Spleen (tissue), 7 donors: Measurements from ENCODE around the gene RABGGTB.

Experiments
- POLR2A ChIP-seq, 3 donors: fragments of 450-650 bp; IDR thresholded peaks; one replicate each; pipeline ENCODE4 v1.5.1; 2017; ENCODE audit warnings: antibody characterized with exemption in 3 of 3, mild to moderate bottlenecking in 1 of 3
- TF ChIP-seq, protein P1 (sequence below), 11 experiments: fragments of 200-600 bp in 7 of 11; fragments of 450-650 bp in 4 of 11; sonication (generic) in 4 of 11; IDR thresholded peaks in 8 of 11; conservative IDR thresholded peaks in 3 of 11; 1 replicate in 7 of 11; 2 replicates in 4 of 11; pipeline versions ENCODE4 v1.4.0 to v1.8.0; 2016 to 2021; ENCODE audit warnings: antibody characterized with exemption in 11 of 11, inconsistent platforms in 4 of 11, mild to moderate bottlenecking in 1 of 11
- donor health status: DM: no; HTN: no; CAD: no; lungs with moderate emphysema.
- donor health status: DM: no; HTN: no; CAD: no.
- donor health status: DM: no; HTN: no; CAD: no.

DNA sequence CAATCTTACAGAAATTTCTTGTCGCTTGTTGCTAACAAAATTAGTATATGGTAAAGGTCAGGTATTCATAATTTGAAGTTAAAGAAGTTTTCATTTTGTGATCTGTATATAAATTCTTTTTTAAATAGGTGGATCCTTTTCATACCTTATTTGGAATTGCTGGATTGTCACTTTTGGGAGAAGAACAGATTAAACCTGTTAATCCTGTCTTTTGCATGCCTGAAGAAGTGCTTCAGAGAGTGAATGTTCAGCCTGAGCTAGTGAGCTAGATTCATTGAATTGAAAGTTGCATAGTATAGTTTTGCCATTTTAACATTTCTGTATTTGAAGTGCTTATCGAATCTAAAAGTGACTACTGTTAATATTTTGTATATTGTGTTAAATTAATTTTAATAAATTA, 8.3 kb downstream of the RABGGTB start:
- TF ChIP-seq, protein P1, sequence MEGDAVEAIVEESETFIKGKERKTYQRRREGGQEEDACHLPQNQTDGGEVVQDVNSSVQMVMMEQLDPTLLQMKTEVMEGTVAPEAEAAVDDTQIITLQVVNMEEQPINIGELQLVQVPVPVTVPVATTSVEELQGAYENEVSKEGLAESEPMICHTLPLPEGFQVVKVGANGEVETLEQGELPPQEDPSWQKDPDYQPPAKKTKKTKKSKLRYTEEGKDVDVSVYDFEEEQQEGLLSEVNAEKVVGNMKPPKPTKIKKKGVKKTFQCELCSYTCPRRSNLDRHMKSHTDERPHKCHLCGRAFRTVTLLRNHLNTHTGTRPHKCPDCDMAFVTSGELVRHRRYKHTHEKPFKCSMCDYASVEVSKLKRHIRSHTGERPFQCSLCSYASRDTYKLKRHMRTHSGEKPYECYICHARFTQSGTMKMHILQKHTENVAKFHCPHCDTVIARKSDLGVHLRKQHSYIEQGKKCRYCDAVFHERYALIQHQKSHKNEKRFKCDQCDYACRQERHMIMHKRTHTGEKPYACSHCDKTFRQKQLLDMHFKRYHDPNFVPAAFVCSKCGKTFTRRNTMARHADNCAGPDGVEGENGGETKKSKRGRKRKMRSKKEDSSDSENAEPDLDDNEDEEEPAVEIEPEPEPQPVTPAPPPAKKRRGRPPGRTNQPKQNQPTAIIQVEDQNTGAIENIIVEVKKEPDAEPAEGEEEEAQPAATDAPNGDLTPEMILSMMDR (IDR thresholded peaks at IDR 0.05 in 8 of 11, conservative IDR thresholded peaks at IDR 0.05 in 3 of 11), result no peak
- TF ChIP-seq POLR2A (IDR thresholded peaks at IDR 0.05), result no peak
